H1 (cell line): ENCODE measurements around the gene FAM227B.

Source experiments
- CREB1 ChIP-seq: IDR thresholded peaks from 2 replicates; pipeline ENCODE4 v1.6.1; 2012; ENCODE audit warnings: inconsistent platforms
- EP300 ChIP-seq, 2 experiments: IDR thresholded peaks; 1 replicate in 1 of 2; 2 replicates in 1 of 2; pipeline ENCODE4 v1.6.1; 2011 to 2012; ENCODE audit warnings: low read depth in 2 of 2, low read length in 2 of 2, mild to moderate bottlenecking in 2 of 2, borderline replicate concordance in 1 of 2, inconsistent platforms in 1 of 2, moderate library complexity in 1 of 2
- EZH2 ChIP-seq: fragments of 200-600 bp; sonication (generic); IDR thresholded peaks from 2 replicates; pipeline ENCODE4 v1.7.1; 2012; ENCODE audit warnings: low read depth, mild to moderate bottlenecking, moderate library complexity, low read length, inconsistent platforms; ENCODE audit not compliant: severe bottlenecking
- FOSL1 ChIP-seq: IDR thresholded peaks from 2 replicates; pipeline ENCODE4 v1.6.1; 2011; ENCODE audit warnings: mild to moderate bottlenecking, low read depth, low read length, moderate library complexity; ENCODE audit not compliant: insufficient read depth
- SIN3A ChIP-seq, 2 experiments: IDR thresholded peaks in 1 of 2; conservative IDR thresholded peaks in 1 of 2; 2 replicates each; pipeline ENCODE4 v1.6.1; 2011 to 2012; ENCODE audit warnings: low read length in 2 of 2, improper control_type of control experiment in 1 of 2, low read depth in 1 of 2, mild to moderate bottlenecking in 1 of 2

GRCh38 chr15:49624056-49624455 lies 3.4 kb upstream of the FAM227B start:
- TF ChIP-seq EZH2, result no peak
- no peak for TF ChIP-seq EP300 (IDR thresholded peaks at IDR 0.05; ENCODE audit: borderline replicate concordance in 1 of 2, low read depth in 2 of 2, low read length in 2 of 2)
- TF ChIP-seq CREB1, result no peak
- no peak for TF ChIP-seq FOSL1
- TF ChIP-seq SIN3A (conservative IDR thresholded peaks at IDR 0.05 in 1 of 2, IDR thresholded peaks at IDR 0.05 in 1 of 2; ENCODE audit: low read depth in 1 of 2, low read length in 2 of 2), result no peak
